ENCODE measurements around the gene LRSAM1. TPM values are rescaled to one million over a fixed set of nuclear protein-coding genes. Genes with fewer than 3 reads are reported as not detected.

The LRSAM1 gene
- total RNA-seq, result 10.1 and 12.8 TPM in 2 replicates

DNA sequence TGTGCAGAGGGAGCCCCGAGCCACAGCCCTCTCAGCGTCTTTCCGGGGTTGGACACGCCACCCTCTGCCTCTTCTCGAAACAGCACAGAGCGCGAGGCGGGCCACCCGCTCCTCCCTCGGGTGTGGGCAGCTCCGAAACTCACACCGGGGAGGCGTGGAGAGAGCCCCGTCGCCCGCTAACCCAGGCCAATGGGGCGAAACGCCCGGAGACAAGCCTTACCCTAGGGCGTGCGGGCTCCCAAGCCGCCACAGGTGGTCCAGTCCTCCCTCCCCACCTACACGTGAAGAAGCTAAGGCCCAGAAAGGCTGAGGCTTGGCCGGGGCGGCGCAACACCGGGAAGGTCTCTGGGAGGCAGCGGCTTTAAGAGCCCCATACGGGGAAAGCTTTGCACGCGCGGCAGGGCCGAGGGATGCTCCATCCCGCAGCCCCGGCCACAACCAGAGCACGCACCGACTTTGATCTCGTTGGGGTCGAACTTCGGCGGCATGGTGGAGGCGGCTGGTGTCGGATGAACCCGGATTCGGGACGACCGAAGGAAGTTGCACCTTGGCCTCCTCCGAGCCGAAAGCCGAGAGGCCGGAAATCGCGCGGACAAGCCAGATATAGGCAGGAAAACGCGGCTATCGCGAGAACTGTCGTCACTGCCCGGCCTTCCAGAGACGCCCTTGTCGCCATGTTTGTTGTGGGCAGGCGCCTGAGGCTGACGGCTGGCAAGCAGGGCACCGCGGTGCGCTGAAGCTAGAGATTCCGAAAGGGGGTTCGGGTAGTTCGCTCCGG is at the start of gene LRSAM1, which contains the start of gene RPL12:
LRSAM1 (plus strand) TSS at position 681 of the 778 bp plus-strand sequence. CDS start 3,018 bp downstream, outside the sequence.
RPL12 (minus strand) TSS at position 577 of the 778 bp plus-strand sequence; CDS start at position 488, 89 bp downstream.

GRCh38 chr9:127423934-127424675 is 27.2 kb upstream of the LRSAM1 start, which contains the start of gene ZNF79:
Gene ZNF79, plus strand, starts transcription at chr9:127424382. Its CDS starts 406 bp downstream, at chr9:127424788.

Other genes starting within 250 kb of the LRSAM1 start
- gene GARNL3, start 186.7 kb upstream of the LRSAM1 start, total RNA-seq, result 0.71 TPM in 1 of 2 replicates, not detected in the other
- 11.0 and 17.7 TPM in 2 replicates for gene SLC2A8, start 54.3 kb upstream of the LRSAM1 start, total RNA-seq
- gene ZNF79, start 27.1 kb upstream of the LRSAM1 start, total RNA-seq, result 4.8 and 6.9 TPM in 2 replicates
- gene RPL12, start 104 bp upstream of the LRSAM1 start, total RNA-seq, result 2,930 and 3,549 TPM in 2 replicates
- 28.8 and 77.8 TPM in 2 replicates for gene STXBP1, start 160.8 kb downstream of the LRSAM1 start, total RNA-seq

Data from myometrial cell (primary cell).